Loucy (cell line): ENCODE data around the gene PPP1R3D.

Experiments
- CTCF ChIP-seq: fragments of 200-600 bp; sonication (generic); conservative IDR thresholded peaks from 2 replicates; pipeline ENCODE4 v1.5.1; 2014; ENCODE audit warnings: mild to moderate bottlenecking, antibody characterized with exemption, low read length
- EZH2phosphoT487 ChIP-seq: fragments of 200-600 bp; IDR thresholded peaks from 2 replicates; pipeline ENCODE4 v1.6.1; 2018; ENCODE audit warnings: antibody characterized with exemption, mild to moderate bottlenecking, moderate library complexity, borderline replicate concordance

- TF ChIP-seq CTCF (no peak), EZH2phosphoT487 (no peak)
Measured at GRCh38 chr20:59984541-59984940, 44.4 kb upstream of the PPP1R3D start.
